ENCODE results near the gene TSKU.
"Not testable (repeated sequence)": the region's sequence is repeated elsewhere in the genome, so short reads cannot be mapped to it uniquely, and the experiment has no call there.

TSKU gene

DNA sequence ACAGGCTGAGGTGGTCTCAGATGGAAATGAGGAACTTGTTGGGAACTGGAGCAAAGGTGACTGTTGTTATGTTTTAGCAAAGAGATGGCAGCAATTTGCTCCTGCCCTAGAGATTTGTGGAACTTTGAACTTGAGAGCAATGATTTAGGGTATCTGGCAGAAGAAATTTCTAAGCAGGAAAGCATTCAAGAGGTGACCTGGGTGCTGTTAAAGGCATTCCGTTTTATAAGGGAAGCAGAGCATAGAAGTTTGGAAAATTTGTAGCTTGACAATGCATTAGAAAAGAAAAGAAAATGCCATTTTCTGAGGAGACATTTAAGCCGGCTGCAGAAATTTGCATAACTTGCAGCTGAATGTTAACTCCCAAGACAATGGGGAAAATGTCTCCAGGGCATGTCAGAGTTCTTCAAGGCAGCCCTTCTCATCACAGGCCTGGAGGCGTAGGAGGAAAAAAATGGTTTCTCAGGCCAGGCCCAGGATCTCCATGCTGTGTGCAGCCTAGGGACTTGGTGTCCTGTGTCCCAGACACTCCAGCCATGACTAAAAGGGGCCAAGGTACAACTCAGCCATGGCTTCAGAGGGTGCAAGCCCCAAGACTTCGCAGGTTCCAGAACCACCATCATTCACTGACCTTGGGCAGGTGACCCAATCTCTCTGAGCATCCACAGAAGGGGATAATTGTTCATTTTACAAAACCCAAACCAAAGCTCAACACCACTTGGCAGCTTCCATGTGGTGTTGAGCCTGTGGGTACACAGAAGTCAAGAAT is 8.0 kb downstream of the TSKU start:
- DNase-seq = not testable (repeated sequence)

DNA sequence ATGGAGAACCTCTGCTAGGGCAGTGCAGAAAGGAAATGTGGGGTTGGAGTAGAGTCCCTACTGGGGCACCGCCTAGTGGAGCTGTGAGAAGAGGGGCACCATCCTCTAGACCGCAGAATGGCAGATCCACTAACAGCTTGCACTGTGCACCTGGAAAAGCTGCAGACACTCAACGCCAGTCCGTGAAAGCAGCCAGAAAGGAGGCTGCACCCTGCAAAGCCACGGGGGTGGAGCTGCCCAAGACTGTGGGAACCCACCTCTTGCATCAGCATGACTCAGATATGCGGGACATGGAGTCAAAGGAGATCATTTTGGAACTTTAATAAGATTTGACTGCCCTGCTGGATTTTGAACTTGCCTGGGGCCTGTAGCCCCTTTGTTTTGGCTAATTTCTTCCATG is 8.7 kb downstream of the TSKU start:
- no peak for DNase-seq

DNA sequence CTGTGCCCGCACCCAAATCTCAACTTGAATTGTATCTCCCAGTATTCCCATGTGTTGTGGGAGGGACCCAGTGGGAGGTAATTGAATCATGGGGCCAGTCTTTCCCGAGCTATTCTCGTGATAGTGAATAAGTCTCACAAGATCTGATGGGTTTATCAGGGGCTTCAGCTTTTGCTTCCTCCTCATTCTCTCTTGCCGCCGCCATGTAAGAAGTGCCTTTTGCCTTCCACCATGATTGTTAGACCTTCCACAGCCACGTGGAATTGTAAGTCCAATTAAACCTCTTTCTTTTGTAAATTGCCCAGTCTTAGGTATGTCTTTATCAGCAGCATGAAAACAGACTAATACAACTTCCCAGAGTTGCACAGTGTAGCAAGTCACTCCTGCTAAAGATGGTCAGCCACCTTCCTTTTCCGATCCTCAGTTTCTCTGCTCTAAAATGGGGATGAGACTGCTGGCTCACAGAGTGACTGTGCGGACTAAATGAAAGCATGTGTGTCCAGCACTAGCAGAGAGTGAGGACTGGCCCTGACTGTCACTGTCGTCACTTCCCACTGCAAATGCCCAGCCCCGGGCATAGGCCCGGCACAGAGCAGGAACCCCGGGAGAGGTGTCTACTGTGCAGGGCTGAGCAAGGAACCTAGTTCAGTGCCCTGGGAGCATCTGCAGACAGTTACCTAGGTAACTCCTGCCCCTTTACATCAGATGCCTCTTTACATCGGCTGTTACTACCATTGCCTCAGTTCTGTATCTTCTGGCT is 9.5 kb downstream of the TSKU start:
- DNase-seq = no peak

DNA sequence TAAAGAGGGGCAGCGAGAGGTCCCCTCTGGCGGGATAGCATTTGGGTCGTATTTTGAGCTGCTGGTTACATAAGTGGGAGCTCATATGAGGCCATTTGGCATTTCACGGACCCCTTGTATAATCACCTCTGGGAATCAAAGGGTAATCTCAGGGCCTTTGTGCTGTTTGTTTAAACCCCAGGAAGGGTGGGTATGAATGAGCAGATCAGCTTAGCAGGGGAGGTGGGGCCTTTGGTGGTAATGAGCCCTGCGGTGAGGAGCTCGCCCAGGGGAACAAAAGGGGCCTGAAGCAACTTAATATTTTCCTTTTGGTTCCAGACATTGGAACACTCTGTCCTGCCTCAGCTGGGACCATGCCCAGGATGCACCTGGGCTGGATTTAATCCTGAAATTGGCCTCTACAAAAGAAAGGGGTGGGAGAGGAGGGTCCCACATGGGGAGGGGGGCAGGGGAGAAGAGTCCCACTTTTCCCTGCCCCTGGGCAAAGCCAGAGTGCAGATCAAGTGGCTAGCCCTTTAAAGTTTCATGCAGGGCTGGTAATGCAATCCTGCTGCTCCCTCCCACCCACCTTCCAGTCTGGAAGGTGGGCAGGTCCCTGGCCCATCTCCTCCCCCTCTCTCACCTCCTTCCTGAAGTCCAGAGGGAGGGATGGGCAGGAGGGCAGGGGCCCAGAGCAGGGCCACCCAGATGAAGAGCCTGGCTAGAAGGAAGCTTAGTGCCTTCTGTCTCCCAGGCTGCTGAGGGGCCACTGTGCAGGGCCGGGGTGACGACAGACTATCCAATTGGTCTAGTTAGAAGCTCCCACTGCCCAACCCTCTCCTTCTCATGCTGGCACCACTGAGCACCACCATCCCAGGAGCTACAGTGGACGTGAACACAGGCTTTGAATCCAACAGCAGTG is 10.5 kb downstream of the TSKU start:
- DNase-seq = peak; percentile 64

DNA sequence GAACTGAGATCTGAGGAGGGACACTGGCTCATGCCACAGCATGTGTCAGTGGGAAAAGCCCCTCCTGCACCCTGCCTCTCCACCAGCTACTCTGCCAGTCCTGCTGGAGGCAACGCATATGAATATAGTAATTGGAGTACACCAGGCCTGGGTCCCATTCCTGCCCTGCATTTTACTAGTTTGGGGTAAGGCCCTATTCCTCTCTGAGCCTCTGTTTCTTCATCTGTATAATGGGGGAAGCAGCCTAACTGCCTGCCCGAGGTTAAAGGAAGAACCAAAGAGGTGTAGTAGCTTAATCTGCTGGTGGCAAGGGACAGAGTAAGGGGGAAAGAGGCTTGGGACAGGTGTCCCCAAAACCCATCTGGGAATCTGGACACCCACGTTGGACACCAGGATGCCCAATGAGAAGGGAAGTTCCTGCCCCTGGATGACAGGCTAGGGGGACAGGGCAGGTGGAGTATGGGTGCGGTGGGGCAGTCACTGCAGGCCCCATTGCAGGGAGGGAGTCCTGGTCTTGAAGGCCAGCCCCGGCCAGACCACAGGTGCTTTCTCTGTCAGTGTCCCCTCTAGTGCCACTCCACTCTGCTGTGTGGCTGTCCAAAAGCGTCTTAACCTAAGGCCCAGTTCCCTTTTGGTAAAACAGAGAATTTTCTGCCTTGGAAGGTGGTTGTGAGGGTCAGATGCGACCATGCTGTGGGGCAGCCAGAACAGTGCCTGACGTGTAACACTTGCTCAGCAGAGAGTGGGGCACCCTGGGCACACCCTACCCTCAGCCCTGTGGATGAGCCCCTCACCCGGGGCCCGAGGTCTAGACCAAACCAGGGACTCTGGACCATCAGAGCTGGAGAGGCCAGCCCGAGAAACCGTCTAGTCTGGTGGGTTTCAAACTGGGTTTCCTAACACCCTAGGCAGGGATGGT is 11.5 kb downstream of the TSKU start:
- no peak for DNase-seq

DNA sequence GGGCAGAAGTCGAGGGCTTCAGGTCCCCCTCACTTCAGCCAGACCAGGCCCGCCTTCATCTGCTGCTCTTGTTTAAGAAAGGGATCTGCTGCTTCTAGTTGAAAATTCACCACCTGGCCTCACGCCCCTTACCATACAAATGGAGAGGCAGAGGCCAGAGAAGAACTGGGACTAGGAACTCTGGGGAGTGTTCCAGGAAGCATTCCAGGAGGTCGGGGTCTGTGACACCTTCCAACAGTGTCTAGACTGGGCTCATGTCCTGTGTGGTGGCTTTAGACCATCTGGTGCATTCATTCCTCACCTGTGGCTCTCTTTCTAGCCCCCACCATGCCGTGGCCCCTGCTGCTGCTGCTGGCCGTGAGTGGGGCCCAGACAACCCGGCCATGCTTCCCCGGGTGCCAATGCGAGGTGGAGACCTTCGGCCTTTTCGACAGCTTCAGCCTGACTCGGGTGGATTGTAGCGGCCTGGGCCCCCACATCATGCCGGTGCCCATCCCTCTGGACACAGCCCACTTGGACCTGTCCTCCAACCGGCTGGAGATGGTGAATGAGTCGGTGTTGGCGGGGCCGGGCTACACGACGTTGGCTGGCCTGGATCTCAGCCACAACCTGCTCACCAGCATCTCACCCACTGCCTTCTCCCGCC is 12.3 kb downstream of the TSKU start:
- no peak for DNase-seq

DNA sequence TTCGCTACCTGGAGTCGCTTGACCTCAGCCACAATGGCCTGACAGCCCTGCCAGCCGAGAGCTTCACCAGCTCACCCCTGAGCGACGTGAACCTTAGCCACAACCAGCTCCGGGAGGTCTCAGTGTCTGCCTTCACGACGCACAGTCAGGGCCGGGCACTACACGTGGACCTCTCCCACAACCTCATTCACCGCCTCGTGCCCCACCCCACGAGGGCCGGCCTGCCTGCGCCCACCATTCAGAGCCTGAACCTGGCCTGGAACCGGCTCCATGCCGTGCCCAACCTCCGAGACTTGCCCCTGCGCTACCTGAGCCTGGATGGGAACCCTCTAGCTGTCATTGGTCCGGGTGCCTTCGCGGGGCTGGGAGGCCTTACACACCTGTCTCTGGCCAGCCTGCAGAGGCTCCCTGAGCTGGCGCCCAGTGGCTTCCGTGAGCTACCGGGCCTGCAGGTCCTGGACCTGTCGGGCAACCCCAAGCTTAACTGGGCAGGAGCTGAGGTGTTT is 12.8 kb downstream of the TSKU start:
- DNase-seq = no peak

DNA sequence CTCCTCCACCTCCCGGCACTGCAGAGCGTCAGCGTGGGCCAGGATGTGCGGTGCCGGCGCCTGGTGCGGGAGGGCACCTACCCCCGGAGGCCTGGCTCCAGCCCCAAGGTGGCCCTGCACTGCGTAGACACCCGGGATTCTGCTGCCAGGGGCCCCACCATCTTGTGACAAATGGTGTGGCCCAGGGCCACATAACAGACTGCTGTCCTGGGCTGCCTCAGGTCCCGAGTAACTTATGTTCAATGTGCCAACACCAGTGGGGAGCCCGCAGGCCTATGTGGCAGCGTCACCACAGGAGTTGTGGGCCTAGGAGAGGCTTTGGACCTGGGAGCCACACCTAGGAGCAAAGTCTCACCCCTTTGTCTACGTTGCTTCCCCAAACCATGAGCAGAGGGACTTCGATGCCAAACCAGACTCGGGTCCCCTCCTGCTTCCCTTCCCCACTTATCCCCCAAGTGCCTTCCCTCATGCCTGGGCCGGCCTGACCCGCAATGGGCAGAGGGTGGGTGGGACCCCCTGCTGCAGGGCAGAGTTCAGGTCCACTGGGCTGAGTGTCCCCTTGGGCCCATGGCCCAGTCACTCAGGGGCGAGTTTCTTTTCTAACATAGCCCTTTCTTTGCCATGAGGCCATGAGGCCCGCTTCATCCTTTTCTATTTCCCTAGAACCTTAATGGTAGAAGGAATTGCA is 13.5 kb downstream of the TSKU start:
- no peak for DNase-seq

DNA sequence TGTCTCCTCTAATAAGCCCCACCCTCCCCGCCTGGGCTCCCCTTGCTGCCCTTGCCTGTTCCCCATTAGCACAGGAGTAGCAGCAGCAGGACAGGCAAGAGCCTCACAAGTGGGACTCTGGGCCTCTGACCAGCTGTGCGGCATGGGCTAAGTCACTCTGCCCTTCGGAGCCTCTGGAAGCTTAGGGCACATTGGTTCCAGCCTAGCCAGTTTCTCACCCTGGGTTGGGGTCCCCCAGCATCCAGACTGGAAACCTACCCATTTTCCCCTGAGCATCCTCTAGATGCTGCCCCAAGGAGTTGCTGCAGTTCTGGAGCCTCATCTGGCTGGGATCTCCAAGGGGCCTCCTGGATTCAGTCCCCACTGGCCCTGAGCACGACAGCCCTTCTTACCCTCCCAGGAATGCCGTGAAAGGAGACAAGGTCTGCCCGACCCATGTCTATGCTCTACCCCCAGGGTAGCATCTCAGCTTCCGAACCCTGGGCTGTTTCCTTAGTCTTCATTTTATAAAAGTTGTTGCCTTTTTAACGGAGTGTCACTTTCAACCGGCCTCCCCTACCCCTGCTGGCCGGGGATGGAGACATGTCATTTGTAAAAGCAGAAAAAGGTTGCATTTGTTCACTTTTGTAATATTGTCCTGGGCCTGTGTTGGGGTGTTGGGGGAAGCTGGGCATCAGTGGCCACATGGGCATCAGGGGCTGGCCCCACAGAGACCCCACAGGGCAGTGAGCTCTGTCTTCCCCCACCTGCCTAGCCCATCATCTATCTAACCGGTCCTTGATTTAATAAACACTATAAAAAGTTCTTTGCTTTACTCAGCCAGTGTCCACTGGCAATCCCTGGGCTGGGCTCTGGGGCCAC is 14.4 kb downstream of the TSKU start:
- DNase-seq = no peak

DNA sequence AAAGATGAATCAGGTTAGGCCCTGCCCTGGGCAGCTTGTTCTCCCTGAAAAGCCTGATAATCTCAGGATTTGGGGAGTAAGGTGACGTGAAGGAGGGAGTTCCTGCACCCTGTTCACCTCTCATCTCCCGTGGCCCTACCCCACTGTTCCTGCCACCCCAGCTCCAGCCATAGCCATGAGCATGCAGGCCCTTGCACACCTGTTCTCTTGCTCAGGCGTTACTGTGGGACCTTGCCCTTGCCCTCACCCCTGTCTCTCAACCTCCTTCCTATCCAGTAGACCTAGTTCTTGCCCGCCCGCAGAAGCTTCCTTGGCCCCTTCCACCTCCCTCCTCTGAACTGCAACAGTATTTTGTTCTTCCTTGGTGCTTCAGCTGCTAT is 15.0 kb downstream of the TSKU start:
- DNase-seq = no peak

DNA sequence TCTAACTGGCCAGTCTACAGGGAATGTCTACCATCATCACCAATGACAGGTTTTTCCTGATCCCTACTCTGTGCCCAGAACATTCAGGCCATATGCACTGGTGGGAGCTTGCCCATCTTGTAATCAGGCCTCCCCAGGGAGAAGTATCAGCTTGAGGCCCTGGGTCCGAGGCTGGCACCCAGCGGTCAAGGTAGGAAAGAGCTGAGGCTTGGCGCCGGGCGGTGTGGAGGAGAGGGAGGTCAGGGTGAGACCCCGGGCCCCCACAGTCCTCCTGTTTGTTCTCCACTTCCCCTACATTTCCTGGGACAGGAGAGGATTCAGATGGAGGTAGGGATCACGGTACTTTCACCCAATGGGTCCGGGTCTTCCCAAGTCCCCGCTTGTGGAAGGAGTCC is 15.5 kb downstream of the TSKU start:
- DNase-seq = no peak

DNA sequence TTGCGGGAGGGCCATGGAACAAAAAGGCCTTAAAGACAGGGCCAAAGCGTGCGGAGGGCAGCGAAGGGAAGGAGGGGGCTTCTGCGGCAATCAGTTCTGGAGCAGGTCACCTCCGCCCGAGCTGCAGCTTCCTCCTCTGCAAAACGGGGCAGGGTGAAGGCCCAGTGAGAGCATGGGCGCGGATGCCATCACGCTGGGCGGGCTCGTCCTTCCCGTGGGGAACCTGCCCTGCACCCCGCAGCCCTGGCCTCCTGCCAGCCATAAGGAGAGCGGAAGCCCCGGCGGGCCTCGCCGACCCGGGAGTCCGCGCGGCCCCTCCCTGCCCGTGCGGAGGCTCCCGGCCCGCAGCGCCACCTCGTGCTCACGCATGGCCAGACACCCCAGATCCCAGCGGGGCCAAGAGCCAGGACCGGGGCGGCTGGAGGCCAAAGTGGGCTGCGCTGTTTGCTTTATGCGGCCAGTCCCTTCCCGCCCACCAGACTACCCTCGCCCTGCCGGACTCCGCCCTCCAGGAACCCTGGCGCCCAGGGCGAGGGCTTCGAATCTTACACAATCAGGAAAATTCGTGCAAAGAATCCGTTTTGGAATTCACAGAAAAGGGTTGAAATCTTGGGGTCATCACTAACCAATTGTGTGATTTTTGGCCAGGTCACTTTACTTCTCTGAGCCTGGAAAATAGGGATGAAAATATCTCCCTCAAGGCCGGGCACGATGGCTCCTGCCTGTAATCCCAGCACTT is 16.1 kb downstream of the TSKU start:
- DNase-seq = peak; percentile 88

DNA sequence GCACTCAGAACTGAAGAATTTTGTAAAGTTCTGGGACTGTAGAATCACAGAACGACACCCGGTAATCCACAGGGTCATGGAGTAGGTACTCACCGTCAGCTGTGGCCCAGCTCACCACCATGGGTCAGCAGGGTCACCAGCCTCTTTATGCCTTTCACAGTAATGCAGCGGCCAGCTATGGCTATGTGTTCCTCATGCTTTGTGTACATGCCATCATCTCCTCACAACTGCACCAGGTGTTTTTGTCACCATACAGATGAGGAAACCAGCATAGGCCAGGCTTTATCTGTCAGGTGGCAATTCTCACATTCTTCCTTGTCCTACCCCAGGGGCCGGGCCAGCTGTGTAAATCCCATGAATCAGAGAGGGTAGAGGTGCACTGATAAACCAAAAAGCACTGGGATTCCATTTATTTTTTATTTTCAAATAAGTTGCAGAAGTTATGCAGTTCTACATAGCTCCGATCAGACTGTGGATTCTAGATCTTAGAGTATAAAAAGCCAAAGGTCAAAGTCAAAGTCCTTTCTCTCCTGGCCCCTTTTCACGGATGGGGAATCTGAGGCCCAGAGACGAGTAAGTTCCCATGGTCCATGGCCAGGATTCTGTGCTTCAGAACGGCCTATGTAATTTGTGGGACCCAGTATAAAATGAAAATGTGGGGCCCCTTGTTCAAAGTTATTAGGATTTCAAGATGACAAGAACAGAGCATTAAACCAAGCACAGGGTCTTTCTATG is 17.5 kb downstream of the TSKU start:
- no peak for DNase-seq

DNA sequence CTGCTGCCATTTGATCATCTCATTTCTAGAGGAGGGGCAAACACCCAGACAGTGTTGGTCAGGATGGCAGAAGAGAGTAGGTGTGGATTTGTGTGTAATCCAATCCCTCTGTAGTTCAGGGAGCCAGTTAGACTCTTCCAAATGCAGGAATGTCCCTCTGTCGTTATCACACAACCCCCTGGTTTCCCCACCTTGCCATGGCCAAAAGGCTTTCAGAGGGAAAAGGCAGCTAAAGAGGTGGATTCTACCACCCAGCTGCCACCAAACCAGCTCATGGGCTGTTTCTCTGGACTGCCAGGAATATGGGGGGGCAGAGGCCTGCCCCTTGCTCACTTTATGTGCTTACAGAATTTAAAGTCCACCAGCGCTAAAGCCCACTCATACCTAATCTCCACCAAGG is 18.1 kb downstream of the TSKU start:
- DNase-seq = no peak

DNA sequence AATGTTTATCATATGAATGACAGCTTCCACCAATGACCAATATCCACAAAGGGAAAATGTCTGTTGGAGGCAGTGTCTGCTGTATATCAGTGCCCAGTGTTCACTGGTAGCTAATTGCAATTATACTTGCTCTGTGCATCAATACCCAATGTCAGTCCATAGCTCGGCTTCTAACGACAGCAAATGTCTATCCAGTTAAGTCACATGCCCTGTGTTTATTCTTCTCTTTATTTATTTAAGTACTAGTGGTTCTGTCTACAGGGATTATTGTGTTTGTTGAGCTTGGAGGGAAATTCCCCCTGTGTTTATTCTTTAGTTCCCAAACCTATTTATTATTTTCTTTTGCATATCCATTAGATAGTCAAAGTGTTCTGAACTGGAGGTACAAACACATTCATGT is 18.6 kb downstream of the TSKU start:
- no peak for DNase-seq

DNA sequence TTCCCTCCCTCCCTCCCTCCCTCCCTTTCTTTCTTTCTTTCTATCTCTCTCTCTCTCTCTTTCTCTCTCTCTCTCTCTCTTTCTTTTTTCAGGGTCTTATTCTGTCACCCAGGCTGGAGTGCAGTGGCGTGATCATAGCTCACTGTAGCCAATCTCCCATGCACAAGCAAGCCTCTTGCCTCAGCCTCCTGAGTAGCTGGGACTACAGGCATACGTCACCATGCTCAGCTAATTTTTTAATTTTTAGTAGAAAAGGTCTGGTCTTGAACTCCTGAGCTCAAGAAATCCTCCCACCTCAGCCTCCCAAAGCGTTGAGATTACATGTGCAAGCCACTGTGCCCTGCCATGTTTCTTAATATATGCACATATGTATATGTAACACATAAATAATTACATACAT is 19.0 kb downstream of the TSKU start:
- no peak for DNase-seq

DNA sequence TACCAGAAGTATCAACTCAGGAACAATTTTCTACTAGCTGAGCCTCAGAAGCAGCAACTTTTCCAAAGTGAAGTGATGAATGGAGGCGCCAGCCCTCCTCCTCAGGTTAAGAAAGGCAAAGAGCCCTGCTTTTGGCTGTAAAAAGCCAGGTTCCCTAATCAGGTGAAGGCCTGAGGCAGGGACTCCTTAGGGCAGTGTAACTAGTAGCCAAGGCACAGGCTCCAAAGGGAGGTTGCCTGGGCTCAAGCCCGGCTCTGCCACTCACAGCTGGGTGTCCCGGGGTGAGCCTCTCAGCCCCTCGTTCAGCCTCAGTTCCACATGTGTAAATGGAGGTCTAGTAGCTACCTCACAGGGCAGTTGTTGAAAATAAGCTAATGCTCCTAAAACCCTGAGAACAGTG is 19.5 kb downstream of the TSKU start:
- DNase-seq = no peak

DNA sequence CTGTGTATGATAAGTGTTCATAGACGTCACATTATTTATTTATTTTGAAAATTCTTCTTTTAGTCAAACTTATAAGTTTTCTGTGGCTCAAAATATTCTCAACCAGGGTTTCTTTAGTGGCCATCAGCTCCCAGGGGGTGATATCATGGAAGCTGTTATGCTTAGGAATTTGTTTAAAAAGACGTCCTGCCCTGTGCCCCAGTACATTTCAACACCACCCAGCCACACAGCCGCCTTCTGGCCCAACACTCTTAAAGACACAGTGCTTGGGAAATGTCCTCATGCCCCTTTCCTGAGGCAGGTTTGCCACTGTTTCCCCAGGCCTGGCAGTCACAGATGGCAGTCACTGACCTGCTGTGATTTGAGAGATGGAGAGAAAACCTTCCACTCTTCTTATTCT is 19.9 kb downstream of the TSKU start:
- DNase-seq = no peak

Measured in eye (tissue), 1 donor.